ENCODE results near the gene ISCA2. TPM values are rescaled to one million over a fixed set of nuclear protein-coding genes. Genes with fewer than 3 reads are reported as not detected.

Gene ISCA2
- total RNA-seq, 1 experiment from 2014 or later = 23.3 TPM

- no peak for DNase-seq (ENCODE audit: low read depth)
Observed at GRCh38 chr14:74508292-74508731, 14.7 kb downstream of the ISCA2 start.

DNA sequence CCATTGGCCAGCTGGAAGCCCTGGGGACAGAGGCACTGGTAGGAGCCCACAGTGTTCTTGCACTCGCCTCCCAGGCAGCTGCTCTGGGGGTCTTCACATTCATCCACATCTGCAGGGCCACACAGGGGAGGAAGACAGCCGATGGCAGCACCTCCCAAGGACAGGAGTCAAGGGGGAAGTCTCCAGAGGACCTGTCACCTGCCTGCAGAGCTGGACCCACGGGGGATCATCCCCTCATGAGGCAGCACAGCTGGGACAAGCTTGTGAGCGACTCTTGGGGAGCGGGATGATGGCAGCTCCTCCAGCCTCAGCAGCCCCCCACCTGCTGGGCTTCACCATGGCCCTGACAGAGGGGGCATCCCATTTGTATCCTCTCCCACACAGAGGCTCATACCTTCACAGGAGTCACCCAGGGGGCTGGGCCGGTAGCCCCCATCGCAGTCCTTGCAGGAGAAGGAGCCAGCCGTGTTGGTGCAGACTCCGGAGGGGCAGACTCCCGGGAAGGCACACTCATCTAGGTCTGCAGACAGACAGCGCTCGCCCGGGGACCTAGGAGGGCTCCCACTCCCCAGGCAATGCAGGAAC is 15.4 kb downstream of the ISCA2 start:
- no peak for DNase-seq (ENCODE audit: low read depth)

DNA sequence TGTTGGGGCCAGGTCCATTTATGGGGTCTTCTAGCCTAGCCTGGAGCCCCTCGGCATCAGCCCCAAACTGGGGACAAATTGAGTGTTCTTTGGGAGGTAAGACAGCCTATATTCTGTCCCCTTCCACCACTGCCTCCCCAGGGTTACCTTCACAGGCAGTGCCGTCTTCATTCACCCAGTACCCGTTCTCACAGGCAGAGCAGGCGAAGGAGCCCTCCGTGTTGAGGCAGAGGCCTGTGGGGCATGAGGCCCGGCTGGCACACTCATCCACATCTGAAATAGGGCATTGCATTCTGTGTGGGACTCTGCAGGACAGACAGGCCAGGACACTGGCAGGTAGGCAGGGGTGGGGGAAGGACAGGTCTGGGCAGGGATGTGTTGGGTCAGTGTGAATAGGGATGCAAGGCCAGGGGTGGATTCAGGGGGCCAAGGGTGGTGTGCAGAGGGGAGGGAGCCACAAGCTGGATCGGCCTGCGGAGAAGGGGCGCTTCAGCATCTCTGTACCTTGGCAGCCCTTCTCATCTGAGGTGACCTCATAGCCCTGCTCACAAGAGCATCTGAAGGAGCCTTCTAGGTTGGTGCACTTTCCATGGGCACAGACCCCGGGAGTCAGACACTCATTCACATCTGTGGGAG is 16.1 kb downstream of the ISCA2 start:
- DNase-seq (ENCODE audit: low read depth) = no peak

DNA sequence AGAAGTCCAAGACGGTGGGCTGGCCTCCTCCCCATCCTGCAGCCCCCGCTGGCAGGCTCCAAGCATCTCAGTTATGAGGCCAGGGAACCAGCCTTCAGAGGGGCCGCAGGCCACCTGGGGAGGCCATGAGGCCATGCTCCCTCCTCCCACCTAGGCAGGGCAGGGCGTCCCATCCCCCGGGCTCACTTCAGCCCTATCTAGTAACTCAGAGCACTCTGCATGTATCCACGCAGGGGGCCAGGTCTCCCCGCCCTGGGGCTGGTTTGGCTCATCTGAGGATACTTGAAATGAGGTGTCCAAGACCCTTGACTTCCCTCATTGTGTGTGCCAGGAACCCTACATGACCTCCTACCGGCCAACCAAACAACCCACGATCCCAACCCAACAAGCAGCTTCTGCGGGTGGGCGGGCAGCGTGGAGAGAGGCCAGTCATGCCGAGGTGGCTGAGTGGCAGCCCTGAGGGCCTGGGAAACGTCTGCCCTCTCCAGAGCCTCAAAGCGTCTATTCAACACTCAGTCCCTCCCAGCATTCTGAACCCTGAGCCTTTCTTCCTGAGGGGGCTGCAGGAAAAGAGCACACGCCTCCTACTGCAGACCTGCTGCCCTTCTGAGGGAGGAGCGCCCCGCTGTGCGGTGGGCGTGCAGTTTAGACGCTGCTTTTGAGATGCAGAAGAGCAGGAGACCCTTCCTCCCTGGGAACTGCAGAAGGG is 16.8 kb downstream of the ISCA2 start:
- peak; percentile 43 for DNase-seq (ENCODE audit: low read depth)

DNA sequence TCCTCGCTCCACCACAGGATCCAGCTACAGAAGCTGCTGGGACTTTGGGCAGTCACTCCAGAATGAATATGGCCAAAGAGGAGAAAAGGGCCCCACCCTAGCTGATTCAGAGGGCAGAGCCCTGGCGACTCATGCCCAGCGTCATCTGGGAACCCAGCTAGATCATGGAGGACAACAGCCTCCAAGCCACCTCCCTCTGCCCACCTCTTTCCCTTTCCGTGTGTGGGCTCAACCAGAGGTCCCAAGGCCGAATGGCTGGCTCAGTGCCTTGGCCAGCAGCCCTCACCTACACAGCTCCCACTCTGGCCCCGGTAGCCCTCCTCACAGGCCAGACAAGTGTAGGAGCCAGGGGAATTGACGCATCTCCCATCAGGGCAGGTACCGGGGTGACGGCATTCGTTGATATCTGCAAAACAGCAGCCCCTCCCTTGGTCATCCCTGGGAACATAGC is 17.4 kb downstream of the ISCA2 start:
- peak; percentile 68 for DNase-seq (ENCODE audit: low read depth)

- no peak for DNase-seq (ENCODE audit: low read depth)
Observed at GRCh38 chr14:74511966-74512830, 18.6 kb downstream of the ISCA2 start.

DNA sequence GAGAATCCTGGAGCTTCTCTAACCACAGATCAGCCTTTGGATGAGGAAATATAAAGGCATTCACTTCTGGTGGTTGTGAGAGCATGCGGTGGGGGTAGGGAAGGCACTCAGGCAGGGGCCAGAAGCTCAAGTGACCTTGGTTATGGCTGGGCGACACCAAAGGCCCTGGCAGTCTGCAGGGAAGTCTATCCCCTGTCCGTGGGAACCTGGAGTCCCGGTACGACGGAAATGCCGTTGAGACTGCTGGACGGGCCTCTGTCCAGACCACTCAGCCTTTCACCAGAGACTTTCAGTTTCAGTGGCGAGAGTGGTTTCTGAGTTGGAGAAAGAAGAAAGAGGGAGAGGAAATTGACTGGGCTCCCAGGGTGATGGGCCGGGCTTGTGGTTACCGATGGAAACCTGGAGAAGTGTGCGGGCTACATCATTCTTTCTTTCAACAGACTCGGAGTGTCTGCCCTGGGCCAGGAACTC is 20.9 kb downstream of the ISCA2 start:
- DNase-seq (ENCODE audit: low read depth) = peak; percentile 30

- DNase-seq (ENCODE audit: low read depth) = no peak
Observed at GRCh38 chr14:74515891-74516412, 22.4 kb downstream of the ISCA2 start.

DNA sequence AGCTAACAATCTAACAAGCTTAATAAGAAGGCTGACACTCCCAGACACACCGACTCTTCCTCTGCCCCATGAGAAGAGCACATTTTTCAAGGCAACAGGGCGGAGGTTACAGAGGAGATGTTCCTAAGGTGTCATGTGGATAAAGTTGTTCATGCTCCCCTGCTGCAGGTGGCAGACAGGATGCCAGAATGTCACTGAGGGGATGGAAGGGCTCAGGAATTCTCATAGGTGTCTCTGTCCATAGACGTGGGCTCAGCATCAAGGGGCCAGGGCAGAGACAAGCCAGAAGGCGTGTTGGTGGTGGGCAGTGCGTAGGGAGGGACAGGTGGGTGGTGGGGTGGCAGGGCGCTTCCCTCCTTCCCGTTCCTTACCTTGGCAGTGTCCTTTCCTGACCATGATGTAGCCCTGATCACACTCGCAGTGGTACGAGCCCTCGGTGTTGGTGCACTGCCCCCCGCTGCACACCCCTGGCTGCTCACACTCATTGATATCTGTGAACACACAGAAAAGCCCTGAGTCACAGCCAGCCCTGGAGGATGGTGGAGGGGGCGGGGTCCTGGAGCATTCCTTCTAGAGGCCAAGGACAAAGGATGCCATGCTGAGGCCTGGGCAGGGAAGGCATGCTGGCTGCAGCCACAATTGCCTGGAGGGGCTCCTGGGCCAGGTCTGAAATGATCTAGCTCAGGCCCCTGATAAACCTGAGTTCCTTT is 23.0 kb downstream of the ISCA2 start:
- DNase-seq (ENCODE audit: low read depth) = no peak

DNA sequence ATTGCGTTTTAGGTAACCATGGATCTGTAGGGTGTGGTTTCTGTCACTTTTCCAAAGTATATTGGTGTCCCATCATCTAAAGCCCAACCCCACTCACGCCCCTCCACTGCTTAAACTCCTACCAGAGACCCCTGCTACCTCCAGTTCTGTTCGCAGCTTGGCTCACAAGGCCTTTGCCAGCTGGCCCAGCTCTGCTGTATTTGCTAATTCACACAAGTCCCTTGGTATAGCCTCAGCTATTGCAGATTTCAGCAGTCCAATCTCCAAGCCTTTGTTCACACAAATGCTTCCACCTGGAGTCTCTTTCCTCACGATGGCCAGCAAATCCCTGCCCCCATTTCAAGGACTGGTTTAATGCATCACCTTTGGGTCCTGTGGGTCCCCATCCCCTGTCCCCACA is 24.2 kb downstream of the ISCA2 start:
- DNase-seq (ENCODE audit: low read depth) = no peak

- no peak for DNase-seq (ENCODE audit: low read depth)
Observed at GRCh38 chr14:74518221-74518620, 24.7 kb downstream of the ISCA2 start.

DNA sequence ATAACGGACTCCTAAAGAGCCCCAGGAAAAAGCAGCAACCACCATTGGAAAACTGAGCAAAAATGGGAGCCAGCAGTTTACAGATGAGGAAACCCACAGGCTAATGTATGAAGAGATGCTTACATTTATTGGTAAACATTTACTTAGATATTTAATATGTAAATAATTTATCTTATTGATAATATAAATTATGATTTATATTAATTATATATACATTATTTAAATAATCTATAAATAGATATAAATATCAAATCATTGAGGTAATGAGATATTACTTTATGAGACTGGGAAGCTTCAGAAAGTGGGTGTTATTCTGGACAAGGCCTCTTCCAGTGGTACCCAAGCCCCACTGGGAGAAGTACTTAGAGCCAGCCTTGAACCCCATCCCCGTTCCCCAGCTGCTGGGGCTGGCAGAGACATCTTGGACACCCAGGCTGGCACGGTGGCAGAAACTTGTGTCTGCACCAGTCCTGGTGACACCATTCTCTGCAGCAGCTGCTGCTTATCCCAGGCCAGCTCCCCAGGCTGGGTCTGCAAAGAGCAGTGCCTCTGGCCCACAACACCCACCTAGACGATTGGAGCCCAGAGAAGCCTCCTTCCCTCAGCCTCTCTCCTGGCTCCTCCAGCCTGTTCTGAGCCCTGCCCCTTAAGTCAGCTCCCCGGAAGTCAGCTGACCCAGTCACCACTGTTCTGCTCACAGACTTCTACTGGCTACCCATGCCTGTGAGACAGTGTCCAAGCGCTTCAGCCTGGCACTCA is 25.9 kb downstream of the ISCA2 start:
- no peak for DNase-seq (ENCODE audit: low read depth)

DNA sequence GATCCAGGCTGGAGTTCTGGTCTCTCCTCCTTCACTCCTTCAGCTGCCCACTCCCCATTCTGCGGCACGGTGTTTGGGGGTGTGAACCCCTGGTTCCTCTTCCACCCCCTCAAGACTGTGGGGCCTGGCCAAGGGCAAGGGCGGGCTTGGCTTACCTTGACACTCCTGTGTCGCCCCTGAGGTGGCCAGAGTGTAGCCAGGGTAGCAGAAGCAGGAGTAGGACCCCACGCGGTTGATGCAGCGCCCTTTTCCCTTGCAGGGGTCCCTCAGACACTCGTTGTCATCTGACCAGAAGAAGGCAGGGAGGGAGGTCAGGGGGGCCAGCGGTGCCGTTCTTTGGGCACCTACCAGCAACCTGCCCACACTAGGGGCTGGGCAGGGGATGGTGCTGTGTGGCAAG is 28.2 kb downstream of the ISCA2 start:
- no peak for DNase-seq (ENCODE audit: low read depth)

DNA sequence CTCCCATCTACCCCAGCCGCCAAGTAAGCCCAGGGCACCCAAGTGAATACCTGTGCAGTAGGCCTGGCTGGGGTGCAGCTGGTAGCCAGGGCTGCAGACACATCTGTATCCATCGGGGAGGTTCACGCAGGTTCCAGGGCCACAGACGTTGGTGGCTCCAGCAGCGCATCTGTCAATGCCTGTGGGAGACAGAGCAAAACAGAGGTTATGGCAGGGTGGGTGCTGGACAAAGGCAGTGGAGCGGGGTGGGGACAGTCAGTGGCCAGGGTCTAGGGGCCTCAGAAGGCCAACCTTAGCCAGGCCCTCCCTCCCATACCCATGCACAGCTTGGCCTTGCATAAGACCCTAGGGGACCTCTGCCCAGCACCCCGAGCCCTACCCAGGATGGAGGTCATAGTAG is 29.2 kb downstream of the ISCA2 start:
- no peak for DNase-seq (ENCODE audit: low read depth)

DNA sequence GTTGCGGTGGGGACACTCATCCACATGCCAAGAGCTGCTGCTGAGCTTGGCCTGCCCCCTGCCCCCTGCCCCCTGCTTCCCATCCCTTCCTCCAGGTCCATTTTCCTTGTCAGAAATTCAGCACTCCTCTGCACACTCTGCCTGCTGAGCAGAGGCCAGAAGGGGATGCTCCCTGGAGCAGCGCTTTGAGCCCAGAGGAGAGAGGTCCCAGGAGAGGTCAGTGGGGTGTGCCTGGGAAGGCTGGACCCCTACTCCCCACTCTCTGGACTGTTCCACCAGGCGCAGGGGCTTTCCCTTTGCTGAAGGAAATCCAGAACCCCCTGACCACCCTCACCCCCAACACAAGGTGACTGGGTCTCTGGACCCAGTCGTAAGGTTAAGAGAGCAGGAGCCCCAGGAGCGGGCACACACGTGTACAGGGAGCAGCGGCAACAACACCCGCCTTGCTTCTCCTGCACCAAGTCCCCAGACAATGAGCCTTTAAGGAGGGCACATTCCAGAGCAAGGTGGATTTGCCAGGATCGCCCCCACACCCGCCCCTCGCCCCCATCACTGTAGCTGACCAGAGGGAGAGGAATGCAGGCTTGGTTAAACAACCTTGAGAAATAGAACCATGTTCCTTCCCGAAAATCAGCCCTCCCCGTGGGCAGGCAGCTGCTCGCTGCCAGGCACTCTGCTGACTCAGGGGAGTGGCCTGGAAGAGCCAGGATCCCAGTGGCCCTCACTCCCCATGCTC is 30.7 kb downstream of the ISCA2 start:
- DNase-seq (ENCODE audit: low read depth) = no peak

DNA sequence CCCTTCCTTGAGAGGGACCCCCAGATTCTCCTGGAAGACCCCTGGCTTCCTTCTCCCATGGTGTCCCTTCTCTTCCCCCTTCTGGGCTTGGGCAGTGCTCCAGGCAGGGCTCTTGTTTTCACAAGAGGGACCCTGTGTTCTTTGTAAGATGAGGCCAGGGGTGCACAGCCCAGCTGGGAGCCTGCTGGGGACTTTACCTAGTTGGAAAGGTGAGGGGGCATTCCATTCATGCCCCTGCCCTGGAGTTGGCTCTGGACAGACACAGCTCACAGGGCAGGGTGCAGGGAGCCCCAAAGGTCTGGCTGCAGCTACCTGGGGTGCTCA is 31.2 kb downstream of the ISCA2 start:
- DNase-seq (ENCODE audit: low read depth) = no peak

GRCh38 chr14:74525361-74525851 is 31.8 kb downstream of the ISCA2 start:
- no peak for DNase-seq (ENCODE audit: low read depth)

DNA sequence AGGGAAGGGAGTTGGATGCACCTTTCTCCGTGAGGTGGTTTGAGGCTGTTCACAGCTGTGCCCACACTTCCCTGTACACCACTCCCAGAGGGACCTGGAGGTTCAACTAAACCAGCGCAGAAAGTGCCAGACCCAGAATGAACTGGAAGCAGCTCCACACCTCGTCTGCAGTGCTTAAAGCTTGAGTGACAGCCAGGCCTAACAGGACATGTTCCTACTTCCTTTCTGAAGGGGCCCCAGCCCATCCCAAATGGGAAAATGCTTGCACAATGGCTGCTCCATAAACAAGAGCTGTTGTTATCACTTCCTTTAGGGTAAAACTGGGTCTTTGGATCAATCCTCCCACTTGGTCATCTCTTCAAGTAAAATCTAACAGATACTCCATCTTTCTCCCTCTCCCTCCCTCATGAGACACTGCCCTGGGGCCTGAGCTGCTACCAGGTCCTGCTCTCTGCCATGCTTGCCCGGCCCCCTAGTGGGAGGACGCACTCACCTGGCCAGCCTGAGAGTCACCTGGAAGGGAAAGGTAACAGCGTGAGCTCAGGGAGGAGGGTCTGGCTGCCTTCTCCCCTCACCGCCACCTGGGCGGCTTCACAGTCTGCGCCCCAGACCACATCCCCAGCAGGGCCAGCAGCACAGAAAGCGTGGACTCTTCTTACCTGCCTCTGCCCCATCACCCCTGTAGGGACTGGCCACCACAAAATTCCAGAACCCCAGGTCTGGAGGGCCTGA is 33.5 kb downstream of the ISCA2 start:
- DNase-seq (ENCODE audit: low read depth) = no peak
